Measurements from ENCODE around the gene DECR2.

Gene DECR2

GRCh38 chr16:401468-402348, at the start of gene DECR2:
Gene DECR2, plus strand, starts transcription at chr16:401885. Its CDS starts 79 bp downstream, at chr16:401964.
- peak within 1 kb of the TSS; percentile 73 for H3K4me3 ChIP-seq (ENCODE audit: low read depth, low read length)
- peak; percentile 38 for TF ChIP-seq CTCF (IDR thresholded peaks at IDR 0.05; ENCODE audit: low read depth, low read length, missing control alignments)
- peak; percentile 74 for DNase-seq (ENCODE audit: low read depth)
- in situ Hi-C loops (cut with HindIII; ENCODE audit: low sequenced_read_pairs) = no loop called here

- peak; percentile 76 for DNase-seq (ENCODE audit: low read depth)
- in situ Hi-C loops (cut with HindIII; ENCODE audit: low sequenced_read_pairs) = no loop called here
- peak within 1 kb of the TSS; percentile 65 for H3K4me3 ChIP-seq (ENCODE audit: low read depth, low read length)
- peak; percentile 35 for TF ChIP-seq CTCF (IDR thresholded peaks at IDR 0.05; ENCODE audit: low read depth, low read length, missing control alignments)
These were observed 48.9 kb upstream of the DECR2 start, which contains the start of gene AXIN1 for GRCh38 chr16:352547-353403. Gene AXIN1, minus strand, starts transcription at chr16:352723. Its CDS starts 5,698 bp downstream, at chr16:347025.

- no peak for TF ChIP-seq CTCF (IDR thresholded peaks at IDR 0.05; ENCODE audit: low read depth, low read length, missing control alignments)
- DNase-seq (ENCODE audit: low read depth) = no peak
- in situ Hi-C loops (cut with HindIII; ENCODE audit: low sequenced_read_pairs) = no loop called here
- peak overlapping the region; percentile 65 for H3K4me3 ChIP-seq (ENCODE audit: low read depth, low read length)
These were observed 48.0 kb upstream of the DECR2 start for GRCh38 chr16:353404-354290.

GRCh38 chr16:354291-354881, 47.3 kb upstream of the DECR2 start:
- no peak for TF ChIP-seq CTCF (IDR thresholded peaks at IDR 0.05; ENCODE audit: low read depth, low read length, missing control alignments)
- DNase-seq (ENCODE audit: low read depth) = no peak
- H3K4me3 ChIP-seq (ENCODE audit: low read depth, low read length) = no peak overlapping the region
- in situ Hi-C loops (cut with HindIII; ENCODE audit: low sequenced_read_pairs) = no loop called here

- no peak for DNase-seq (ENCODE audit: low read depth)
- in situ Hi-C loops (cut with HindIII; ENCODE audit: low sequenced_read_pairs) = no loop called here
- no peak overlapping the region for H3K4me3 ChIP-seq (ENCODE audit: low read depth, low read length)
- no peak for TF ChIP-seq CTCF (IDR thresholded peaks at IDR 0.05; ENCODE audit: low read depth, low read length, missing control alignments)
These were observed 46.7 kb upstream of the DECR2 start for GRCh38 chr16:354971-355461.

All from astrocyte of the cerebellum (primary cell).